ENCODE data around the gene CALN1.

DNA sequence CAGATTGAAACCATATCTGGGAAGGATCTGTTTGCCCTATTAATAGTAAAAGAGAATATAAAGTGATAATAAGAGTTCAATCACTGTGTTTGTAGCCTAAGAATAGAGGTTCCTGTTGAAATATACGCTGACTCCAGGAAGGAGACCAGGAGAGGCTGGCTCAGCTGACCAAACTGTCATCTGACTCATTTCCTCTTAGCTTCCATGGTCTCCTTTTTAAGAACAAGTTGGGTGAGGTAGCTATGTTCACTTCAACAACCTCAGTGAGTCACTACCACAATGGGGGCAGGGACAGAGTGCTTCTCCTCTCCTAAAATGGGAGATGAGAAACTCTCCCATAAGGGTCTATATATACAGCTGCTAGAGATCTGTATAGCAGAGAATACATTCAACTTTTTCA is 543.3 kb downstream of the CALN1 start:
- TF ChIP-seq EP300 (IDR thresholded peaks at IDR 0.05) (no peak), CTCF (IDR thresholded peaks at IDR 0.05) (no peak), POLR2A (IDR thresholded peaks at IDR 0.05) (no peak)
